GM18498 (cell line): Measurements from ENCODE around the gene HBS1L.
A peak's percentile ranks its signal among the peaks of the same experiment; 100 is the strongest.

Experiments used
- ATAC-seq: cut with Tn5 transposase; IDR thresholded peaks from one replicate; pipeline ENCODE4 v1.9.1; 2021; ENCODE audit warnings: mild to moderate bottlenecking, moderate library complexity; ENCODE audit not compliant: unreplicated experiment

Gene HBS1L

DNA sequence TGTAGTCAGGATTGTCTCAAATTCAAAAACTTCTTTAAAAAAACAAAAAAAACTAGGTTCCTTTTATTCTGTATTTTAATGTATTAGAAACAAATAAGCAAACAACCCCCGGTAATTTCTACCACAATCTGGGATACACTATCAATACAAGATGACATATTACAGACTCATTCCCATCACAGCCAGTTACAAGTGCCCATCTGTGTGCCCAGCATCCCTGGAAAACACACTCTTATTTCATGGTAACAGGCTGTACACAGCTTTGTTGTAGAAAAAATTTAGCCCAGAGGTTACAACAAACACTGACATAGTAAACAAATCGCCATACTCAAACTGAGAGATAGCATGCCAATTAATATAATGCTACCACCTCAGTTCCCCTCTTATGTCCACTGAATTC lies 16.3 kb downstream of the HBS1L start:
- no peak for ATAC-seq

DNA sequence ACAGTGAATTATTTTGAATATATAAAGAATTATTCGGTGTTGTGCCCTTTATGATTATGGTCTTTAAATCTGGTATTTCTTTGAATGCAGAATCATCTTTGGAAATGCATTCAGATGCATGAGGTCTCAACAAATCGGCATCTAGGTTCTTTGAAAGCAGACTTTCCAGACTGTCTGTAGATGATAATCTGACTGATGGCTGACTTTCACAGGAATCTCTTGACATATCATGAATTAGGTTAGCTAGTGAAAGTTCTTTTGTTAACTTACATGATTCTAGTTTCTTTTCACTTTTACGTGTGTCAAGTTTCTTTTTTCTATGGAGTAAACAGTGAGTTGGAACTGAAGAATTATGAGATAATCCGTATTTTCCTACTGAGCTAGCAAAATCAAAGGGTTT lies 17.1 kb downstream of the HBS1L start:
- ATAC-seq = no peak

DNA sequence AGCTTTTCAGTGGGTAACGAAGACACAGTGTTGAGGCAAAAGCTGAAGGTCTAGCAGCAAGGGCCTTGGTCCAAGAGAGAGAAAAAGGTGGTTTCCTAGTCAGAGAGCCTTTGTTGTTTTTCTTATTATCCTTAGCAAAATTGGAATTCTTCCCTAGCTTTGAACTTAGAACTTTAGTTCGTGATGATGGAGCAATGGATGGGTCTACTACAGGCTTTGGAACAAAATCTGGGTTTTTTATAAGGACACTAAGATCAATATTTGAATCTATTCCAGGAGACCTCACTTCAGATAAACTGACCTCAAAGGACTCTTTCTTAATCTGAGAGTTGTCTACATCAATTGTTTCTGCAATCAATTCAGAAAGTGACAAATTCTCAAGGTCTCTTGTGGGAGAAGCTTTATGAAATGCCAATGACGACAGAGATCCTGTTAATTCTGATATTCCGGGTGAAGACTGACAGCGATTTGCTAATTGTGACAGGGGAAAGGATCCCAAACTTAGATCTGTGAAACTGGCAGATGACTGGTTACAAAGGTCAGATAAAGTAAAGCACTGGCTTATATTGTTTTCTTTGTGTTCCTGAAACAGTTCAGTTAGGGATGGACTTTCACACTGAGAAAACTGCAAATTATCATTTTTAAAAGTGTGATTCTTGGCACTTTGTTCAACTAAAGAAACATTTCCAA lies 17.7 kb downstream of the HBS1L start:
- ATAC-seq = no peak

DNA sequence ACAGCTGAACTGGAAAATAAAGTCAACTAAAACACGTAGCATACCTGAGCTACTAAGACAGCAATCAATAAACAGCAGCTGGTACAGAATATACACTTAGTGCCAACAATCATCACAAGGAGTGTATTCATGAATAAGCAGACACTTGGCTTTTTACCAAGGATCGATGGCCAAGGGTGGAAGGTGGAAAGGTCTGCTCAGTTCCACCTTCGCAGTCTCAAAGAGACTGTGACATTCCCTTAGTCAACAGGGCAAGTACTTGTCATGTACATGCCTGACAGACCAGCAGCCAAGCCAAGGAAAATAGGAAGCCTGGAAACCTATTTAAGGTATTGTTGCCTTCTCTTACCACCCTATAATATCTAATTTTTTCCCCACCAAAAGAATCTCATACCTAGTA lies 21.4 kb downstream of the HBS1L start:
- ATAC-seq = no peak

DNA sequence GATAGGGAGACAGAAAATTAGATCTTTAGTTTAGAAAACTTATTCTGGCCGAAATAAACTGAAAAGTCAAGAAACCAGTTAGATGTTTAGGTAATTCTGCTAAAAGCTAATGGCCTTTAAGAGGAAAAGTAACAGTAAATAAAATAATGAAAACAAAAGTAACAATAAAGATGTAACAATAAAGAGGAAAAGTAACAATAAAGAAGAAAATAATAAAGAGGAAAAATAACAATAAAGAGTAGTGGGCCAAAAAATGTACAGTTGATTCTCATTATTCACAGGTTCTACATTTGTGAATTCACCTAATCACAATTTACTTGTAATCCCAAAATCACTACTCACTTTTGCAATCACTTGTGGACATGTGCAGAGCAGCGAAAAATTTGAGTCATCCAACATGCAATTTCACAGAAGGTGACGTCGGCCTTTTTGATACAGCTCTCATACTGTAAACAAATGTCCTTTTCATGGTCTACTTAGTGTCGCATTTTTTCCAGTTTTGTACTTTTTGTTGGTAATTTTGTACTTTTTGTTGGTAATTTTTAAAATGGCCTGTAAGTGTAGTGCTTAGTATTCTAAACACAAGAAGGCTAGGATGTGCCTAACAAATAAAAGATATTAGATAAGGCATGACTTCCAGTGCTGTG lies 24.0 kb downstream of the HBS1L start:
- ATAC-seq = no peak

DNA sequence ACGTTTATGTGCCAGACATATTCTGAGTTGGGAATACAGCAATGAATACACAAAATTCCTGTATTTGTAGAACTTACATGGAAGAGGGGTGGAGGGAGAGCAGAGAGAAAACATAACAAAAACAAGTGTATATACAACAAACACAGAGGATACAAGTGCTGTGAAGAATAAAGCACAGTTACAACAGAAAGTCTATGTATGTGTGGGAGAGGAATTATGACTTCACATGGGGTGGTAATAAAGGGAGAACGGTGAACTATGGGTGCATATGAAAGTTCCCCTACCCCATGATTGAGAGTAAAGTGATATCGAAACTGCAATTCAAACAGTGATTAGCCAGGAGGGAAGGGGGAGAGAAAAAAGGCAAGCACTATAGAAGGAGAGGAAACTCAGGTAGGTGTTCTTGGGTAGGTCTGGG lies 24.6 kb downstream of the HBS1L start:
- peak; percentile 93 for ATAC-seq

DNA sequence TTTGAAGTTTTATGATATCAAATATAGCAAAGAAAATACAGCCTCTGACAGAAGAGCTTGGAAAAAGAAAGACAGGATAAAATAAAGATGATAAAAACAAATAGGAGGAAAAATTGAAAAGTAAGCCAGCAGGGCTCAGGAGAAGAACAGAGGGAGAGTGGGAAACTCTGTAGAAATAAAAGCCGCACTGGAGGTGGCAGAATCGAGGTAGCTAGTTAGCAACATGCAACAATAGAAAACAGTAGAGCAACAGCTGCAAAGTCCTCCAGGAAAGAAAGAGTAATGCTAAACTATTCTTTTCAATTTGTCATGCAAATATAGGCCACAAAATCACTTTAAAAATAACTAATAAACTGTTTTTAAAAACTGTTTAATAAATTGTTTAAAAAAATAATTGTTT lies 28.8 kb downstream of the HBS1L start:
- ATAC-seq = no peak

DNA sequence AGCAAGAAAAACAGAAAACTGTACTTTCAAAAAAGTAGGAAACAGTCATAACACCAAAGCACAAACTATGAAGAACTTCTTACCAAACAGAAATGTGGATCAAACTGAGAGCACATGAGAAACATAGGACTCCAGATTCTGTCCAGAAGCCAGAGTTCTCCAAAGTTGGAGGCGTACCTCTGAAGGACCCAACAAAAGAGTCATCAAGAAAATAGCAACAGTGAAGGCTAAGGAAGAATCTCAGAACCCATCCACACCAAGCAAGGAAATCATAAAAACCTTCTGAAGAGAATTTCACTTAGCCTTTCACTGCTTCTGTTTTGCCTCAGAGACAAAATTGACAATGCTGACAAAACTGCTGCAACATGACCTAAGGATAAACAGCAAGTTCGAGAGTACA lies 29.4 kb downstream of the HBS1L start:
- no peak for ATAC-seq

DNA sequence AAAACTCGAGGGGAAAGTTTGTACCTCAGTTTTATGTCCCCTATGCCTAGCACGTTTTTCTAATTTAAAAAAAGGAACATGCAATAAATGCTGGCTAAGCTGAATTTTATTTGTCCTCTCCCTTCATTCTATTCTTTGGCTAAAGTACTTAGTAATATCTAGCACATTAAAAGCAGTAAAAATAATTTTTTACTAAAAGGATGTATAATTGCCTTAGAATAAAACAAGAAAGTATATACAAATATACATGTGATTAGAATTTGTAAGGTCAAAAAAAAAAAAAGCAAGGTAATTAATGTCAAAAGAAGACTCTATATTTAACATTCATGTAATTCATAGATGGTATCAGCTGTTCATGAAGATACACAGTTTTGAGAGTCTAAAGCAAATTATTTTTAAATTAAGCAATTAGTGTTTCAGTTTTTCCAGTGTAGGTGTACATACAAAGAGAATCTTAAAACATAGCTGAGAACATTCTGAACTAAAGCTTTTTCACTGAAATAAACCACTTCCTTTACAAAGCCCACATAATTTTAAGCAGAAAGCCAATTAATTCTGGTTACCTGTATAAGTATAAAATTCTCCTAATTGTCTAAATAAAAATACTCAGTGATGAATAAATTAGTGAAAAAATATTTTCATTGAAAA lies 32.4 kb downstream of the HBS1L start:
- no peak for ATAC-seq

DNA sequence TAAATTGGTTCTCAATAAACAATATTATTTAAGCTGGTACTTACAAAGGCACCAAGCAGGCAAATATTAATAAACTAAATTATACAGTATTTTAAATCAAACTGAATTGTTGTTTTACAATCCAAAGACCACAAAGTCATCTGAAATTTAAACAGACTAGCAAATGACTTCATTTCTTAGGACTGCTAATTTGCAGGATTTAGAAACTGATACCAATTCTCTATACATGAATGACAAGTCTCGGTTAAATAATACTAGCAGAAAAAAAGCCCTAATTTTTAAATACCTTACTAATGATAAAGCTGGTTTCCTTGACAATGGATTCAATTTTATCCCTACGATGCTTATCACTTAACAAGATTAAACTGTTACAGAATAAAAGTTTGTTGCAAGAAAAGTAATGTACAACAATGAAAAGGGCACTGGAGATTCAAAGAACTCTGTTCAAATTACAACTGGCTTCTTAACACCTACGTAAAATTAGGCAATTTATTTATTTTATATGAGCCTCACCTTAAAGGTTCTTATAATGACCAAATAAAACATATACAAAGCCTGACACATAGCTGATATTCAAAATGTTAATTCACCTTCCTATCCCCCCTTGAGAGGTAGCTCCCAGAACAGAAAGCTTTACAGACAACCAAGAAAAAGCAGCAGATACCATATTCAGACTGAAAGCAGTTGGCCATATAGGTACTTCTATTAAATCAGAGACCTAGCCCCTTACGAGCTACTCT lies 33.1 kb downstream of the HBS1L start:
- peak; percentile 82 for ATAC-seq

DNA sequence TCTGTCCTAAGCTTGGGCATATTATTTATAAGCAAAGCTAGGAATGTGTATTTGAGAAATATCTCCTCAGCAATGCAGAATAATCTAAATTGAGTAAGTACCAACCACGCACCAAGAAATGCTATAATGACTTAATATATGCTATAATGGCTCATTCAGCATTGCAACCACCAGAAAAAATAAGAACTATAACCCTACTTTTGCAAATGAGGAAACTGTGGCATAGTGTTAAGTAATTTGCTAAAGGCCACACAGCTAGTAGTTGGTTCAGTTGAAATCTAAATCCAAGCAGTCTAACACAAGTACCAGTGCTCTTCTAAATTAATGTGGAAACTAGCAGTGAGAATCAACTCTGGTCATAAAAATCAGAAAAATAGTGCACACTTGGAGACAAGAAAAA lies 35.7 kb downstream of the HBS1L start:
- ATAC-seq = no peak

DNA sequence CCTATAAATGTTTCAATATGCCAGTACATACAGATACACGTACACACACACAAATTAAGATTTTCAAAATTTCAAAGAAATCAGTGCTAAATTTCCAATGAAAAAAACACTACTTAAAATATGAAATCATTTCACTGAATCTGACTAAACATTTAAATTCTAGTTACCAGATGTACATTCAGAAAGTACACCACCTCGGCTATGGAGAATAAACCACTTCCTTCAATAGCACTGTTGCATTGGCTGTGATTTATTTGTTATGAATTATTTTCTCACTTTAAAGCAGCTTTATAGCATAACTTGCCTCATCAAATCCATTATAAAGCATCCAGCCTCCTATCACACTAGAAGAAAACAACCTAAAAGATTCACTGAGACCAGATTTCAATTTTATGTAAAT lies 36.6 kb downstream of the HBS1L start:
- no peak for ATAC-seq

DNA sequence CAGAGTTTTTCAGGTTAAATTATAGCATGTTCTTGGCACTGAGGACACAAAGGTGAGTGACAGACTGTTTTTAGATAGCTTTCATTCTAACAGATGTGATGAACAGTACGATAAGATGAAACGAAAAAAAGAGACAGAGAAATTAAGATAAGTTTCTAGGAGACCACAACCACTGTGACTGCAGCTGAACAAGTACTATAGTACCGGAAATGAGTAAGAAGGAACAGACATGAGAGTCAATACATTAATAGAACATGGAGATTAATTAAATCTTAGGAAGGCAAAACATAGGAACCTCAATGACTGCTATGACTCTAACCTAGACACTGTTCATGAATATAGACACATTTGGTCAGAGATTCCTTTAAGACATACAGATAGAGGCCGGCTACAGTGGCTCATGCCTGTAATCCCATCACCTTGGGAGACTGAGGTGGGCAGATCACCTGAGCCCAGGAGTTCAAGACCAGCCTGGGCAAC lies 40.2 kb downstream of the HBS1L start:
- peak; percentile 95 for ATAC-seq

DNA sequence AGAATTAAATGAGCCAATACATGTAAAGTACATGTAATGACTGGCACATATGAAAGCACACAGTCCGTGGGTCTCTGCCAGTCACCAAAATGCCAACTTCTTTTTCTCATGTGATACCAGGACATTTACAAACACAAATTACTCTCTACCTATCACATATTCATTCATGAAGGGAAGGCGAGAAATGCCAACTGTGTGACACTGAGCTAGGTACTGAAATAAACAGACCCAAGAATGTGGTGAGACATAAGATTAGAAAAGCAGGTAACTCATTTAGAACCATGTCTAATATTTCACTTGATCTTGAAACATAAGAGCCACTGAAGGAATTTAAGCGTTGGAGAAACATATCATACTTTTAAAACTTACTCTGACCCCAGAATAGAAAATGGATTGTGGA lies 41.4 kb downstream of the HBS1L start:
- ATAC-seq = no peak

DNA sequence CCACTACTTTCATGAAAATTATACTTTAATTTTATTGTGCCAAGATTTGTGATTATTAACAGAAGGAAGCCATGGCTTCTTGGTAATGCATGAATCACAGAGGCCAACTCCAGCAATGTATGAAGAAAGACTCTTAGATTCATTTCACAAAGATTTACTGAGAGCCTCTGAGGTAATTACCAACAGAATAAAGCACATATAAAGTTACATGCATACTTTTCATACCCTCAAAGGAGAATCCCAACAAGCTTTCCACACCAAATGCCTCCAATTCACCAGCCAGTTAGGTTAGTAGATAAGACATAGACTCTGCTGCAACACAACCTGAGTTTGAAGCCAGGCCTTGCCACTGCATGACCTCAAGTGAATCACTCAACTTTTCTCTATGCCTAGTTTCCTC lies 41.9 kb downstream of the HBS1L start:
- ATAC-seq = no peak

DNA sequence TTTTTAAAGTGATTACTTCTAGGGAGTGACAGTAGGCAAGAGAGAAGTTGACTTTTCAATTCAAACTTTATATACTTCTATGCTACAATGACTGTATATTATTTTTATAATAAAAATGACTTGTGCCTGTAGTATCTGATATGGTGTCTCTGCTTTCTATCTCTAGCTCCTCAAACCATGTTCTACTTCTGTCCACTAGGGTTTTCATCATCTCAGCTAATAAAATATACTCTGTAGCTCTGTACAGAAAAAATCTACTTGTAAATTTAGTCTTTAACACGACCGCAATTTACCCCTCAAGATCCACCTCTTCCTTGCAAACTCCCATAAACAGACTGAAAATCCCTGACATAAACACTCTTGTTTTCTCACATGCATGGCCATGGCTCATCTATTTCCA lies 42.3 kb downstream of the HBS1L start:
- no peak for ATAC-seq

DNA sequence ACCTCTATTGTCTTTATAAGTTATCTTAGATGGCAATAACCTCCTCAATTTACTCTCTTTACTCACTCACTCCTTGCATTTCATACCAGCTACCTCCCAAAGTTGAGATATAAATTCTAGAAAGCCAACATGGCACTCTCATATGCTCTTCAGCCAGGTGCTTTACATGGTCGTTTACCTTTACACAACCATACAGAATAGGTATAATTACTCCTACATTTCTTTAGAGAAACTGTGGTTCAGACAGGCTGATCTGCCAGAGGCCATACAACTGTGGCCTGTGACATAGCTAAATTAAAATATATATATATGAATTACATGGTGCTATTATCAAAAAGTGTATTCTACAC lies 45.7 kb downstream of the HBS1L start:
- ATAC-seq = peak; percentile 13

DNA sequence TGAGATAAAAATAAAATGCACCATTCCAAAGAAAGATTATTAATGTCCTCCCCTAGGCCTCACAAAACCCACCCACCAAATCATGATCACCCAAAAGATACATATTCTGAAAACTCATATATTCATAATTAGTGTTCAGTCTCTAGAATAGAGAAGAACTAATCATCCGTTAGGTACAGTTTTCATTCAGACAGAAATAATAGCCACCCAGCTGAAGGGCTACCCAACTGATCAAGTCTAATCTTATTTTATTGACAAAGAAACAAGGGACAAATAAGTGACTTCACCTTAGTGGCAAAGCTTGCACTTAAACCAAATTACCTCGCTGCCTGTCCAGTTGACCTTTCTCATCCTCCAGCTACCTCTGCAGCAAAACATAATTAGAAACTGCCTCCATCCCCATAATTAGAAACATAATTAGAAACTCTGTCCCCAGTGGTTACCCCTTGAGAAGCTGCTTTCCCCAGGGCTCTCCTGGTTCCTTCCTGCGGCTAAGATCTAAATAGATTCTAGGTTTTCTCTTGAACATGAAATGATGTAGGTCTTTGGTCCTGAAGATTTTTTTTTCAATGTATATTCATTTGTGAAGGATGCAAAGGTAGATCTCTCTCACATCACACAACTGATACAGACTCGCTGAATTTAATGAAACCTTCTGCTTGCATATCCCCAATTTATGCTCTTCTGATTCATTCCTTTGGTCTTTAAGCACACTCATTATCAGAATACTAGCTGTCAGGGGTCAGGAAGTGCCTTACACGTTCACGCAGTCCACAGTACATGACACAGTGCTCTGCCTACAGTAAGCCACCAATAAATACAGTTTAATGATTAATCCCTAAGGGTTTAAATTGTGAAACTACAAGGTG lies 46.3 kb downstream of the HBS1L start:
- peak; percentile 80 for ATAC-seq

DNA sequence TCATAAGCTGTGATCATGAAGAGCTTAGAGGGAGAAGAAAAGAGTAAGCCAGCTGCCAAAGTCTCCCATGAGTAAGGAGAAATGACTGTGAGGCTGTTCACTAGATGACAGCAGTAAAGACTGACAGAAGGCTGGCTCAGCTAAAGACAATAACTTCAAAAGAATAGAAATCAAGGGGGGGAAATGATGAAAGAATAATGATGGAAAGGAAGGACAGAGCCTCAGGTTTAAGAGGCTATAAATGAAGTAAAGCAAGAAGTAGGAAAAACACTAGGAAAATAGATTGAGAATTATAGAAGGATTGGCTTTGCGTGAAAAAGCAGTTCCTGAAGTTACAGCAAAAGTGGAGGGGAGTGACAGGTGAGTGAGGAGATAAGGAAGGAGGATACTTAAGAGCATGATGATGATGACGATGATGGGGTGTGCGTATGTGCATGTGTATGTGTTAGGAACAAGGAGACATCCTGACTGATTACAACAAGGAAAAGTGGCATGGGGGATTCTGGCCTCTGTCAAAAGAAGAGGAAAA lies 48.2 kb downstream of the HBS1L start:
- ATAC-seq = no peak

DNA sequence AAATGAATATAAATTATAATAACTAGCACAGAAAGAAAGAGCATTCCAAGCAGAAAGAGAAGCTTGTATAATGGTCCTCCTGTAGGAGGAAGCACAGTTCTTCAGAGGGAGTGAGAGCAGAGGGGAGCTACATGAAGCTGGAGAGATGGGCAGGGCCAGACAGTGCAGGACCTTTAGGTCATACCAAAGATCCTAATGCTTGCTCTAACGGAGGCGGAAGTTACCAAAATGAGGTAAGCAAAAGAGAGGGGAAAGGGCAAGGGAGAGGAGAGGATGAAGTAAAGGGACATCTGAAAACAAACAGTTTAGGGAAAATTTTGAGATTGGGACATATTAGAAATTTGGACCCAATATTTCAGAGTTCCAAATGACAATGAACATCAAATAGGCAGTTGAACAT lies 50.2 kb downstream of the HBS1L start:
- no peak for ATAC-seq
